HG02759 (cell line): ENCODE measurements around the gene ACADS.

ENCODE experiments used
- ATAC-seq: cut with Tn5 transposase; IDR thresholded peaks from one replicate; pipeline ENCODE4 v1.9.1; 2021; ENCODE audit warnings: mild to moderate bottlenecking, moderate library complexity; ENCODE audit not compliant: unreplicated experiment

Gene ACADS

GRCh38 chr12:120787889-120788288 lies 62.3 kb downstream of the ACADS start:
- ATAC-seq: no peak
